ENCODE measurements around the gene LPAR6. TPM values are rescaled to one million over a fixed set of nuclear protein-coding genes. Genes with fewer than 3 reads are reported as not detected.
"Not testable (repeated sequence)": the region's sequence is repeated elsewhere in the genome, so short reads cannot be mapped to it uniquely, and the experiment has no call there.

Gene LPAR6
- total RNA-seq (10 to 100 TPM; 13.3 to 49.0 TPM), polyA plus RNA-seq (10 to 100 TPM; 16.4 to 35.4 TPM)
- long read RNA-seq, donor 1, partial matches to known transcripts, result 0 of 2 reads
- long read RNA-seq, donor 1, other reads (novel, unspliced or antisense), result 0 of 2 reads
- long read RNA-seq, donor 2, partial matches to known transcripts, result 18 of 18 reads
- long read RNA-seq, donor 2, other reads (novel, unspliced or antisense), result 0 of 18 reads
- long read RNA-seq, donor 3, partial matches to known transcripts, result 0 of 1 reads
- long read RNA-seq, donor 3, other reads (novel, unspliced or antisense), result 0 of 1 reads
- long read RNA-seq, donor 4, result 0 reads
- long read RNA-seq, donor 5, partial matches to known transcripts, result 0 of 1 reads
- long read RNA-seq, donor 5, other reads (novel, unspliced or antisense), result 0 of 1 reads

- DNase-seq (peak; percentile 54 to 93 (median 92)), ATAC-seq (ENCODE audit: insufficient read depth, low FRiP score) (peak; percentile 84)
- TF ChIP-seq CTCF (IDR thresholded peaks at IDR 0.05; ENCODE audit: control extremely low read depth, extremely low read depth), result no peak
Measured at GRCh38 chr13:48412881-48413351, at the start of gene LPAR6. TSS of gene LPAR6 (minus strand) at chr13:48413113. CDS start at chr13:48412423, 690 bp downstream.

GRCh38 chr13:48457578-48458242 lies 44.8 kb upstream of the LPAR6 start:
- ATAC-seq (ENCODE audit: insufficient read depth, low FRiP score), result no peak
- H3K27ac ChIP-seq (ENCODE audit: low read depth in 1 of 2, low read length in 1 of 2), result no peak overlapping the region
- no peak for TF ChIP-seq CTCF (IDR thresholded peaks at IDR 0.05; ENCODE audit: control extremely low read depth, extremely low read depth)
- no peaks in the 10 kb centered on the region for H3K9me3 ChIP-seq (ENCODE audit: control insufficient read depth in 4 of 4, insufficient read depth in 3 of 4, low read length in 3 of 4)
- H3K36me3 ChIP-seq (ENCODE audit: control insufficient read depth in 4 of 4, insufficient read depth in 4 of 4, low read length in 4 of 4), result peaks cover 11 to 20% (median 14%) of the 10 kb centered on the region in 4 donors
- no peak overlapping the region for H3K9ac ChIP-seq (ENCODE audit: insufficient read depth in 1 of 2, low read length in 2 of 2)
- WGBS, 2 donors, result 96% methylated on average over 28 of the region's 28 CpGs
- no peaks in the 10 kb centered on the region for H3K27me3 ChIP-seq (ENCODE audit: control insufficient read depth in 3 of 3, insufficient read depth in 3 of 3, low read length in 2 of 3)
- DNase-seq, result no peak
- no peak overlapping the region for H3K4me3 ChIP-seq
- no peaks in the 10 kb centered on the region for H3K4me1 ChIP-seq (ENCODE audit: control insufficient read depth in 5 of 5, insufficient read depth in 5 of 5, low read length in 5 of 5)

More at GRCh38 chr13:48412881-48413351, at the start of gene LPAR6:
- WGBS, 2 donors, result 28 to 33% methylated on average over 4 of the region's 4 CpGs
- peaks cover 0 to 4% (median 3%) of the 10 kb centered on the region in 4 donors for H3K36me3 ChIP-seq (ENCODE audit: control insufficient read depth in 4 of 4, insufficient read depth in 4 of 4, low read length in 4 of 4)
- H3K9me3 ChIP-seq (ENCODE audit: control insufficient read depth in 4 of 4, insufficient read depth in 3 of 4, low read length in 3 of 4), result no peaks in the 10 kb centered on the region
- H3K4me3 ChIP-seq, result peak within 1 kb of the TSS; percentile 67
- peaks cover 0 to 18% (median 0%) of the 10 kb centered on the region in 5 donors for H3K4me1 ChIP-seq (ENCODE audit: control insufficient read depth in 5 of 5, insufficient read depth in 5 of 5, low read length in 5 of 5)
- peak within 1 kb of the TSS; percentile 70 to 84 for H3K27ac ChIP-seq (ENCODE audit: low read depth in 1 of 2, low read length in 1 of 2)
- H3K27me3 ChIP-seq (ENCODE audit: control insufficient read depth in 3 of 3, insufficient read depth in 3 of 3, low read length in 2 of 3), result no peaks in the 10 kb centered on the region
- peak within 1 kb of the TSS; percentile 70 to 100 for H3K9ac ChIP-seq (ENCODE audit: insufficient read depth in 1 of 2, low read length in 2 of 2)

GRCh38 chr13:48456546-48456945 lies 43.6 kb upstream of the LPAR6 start:
- no peaks in the 10 kb centered on the region for H3K27me3 ChIP-seq (ENCODE audit: control insufficient read depth in 3 of 3, insufficient read depth in 3 of 3, low read length in 2 of 3)
- no peaks in the 10 kb centered on the region for H3K4me1 ChIP-seq (ENCODE audit: control insufficient read depth in 5 of 5, insufficient read depth in 5 of 5, low read length in 5 of 5)
- TF ChIP-seq CTCF (IDR thresholded peaks at IDR 0.05; ENCODE audit: control extremely low read depth, extremely low read depth), result no peak
- no peak overlapping the region for H3K9ac ChIP-seq (ENCODE audit: insufficient read depth in 1 of 2, low read length in 2 of 2)
- WGBS, 2 donors, result 97 to 98% methylated on average over 10 of the region's 10 CpGs
- no peak overlapping the region for H3K27ac ChIP-seq (ENCODE audit: low read depth in 1 of 2, low read length in 1 of 2)
- H3K9me3 ChIP-seq (ENCODE audit: control insufficient read depth in 4 of 4, insufficient read depth in 3 of 4, low read length in 3 of 4), result no peaks in the 10 kb centered on the region
- no peak for DNase-seq
- H3K36me3 ChIP-seq (ENCODE audit: control insufficient read depth in 4 of 4, insufficient read depth in 4 of 4, low read length in 4 of 4), result peaks cover 10 to 18% (median 14%) of the 10 kb centered on the region in 4 donors
- ATAC-seq (ENCODE audit: insufficient read depth, low FRiP score), result no peak
- no peak overlapping the region for H3K4me3 ChIP-seq

- not testable (repeated sequence) for H3K36me3 ChIP-seq (ENCODE audit: control insufficient read depth in 4 of 4, insufficient read depth in 4 of 4, low read length in 4 of 4); H3K9me3 ChIP-seq (ENCODE audit: control insufficient read depth in 4 of 4, insufficient read depth in 3 of 4, low read length in 3 of 4); H3K4me1 ChIP-seq (ENCODE audit: control insufficient read depth in 5 of 5, insufficient read depth in 5 of 5, low read length in 5 of 5); ATAC-seq (ENCODE audit: insufficient read depth, low FRiP score); DNase-seq; H3K4me3 ChIP-seq; H3K27ac ChIP-seq (ENCODE audit: low read depth in 1 of 2, low read length in 1 of 2); H3K9ac ChIP-seq (ENCODE audit: insufficient read depth in 1 of 2, low read length in 2 of 2); H3K27me3 ChIP-seq (ENCODE audit: control insufficient read depth in 3 of 3, insufficient read depth in 3 of 3, low read length in 2 of 3)
Measured at GRCh38 chr13:48451196-48451595, 38.3 kb upstream of the LPAR6 start.

Data from lung (tissue), 16 donors.